HUES64 (cell line): ENCODE data around the gene FARS2.

Experiments used
- H3K27ac ChIP-seq: 2 replicates; pipeline ENCODE4 v1.7.0; 2013; ENCODE audit warnings: low read depth, low read length, inconsistent platforms
- H3K27me3 ChIP-seq: 2 replicates; pipeline ENCODE4 v1.6.1; 2013; ENCODE audit warnings: mild to moderate bottlenecking, low read length; ENCODE audit not compliant: insufficient read depth
- H3K36me3 ChIP-seq: 2 replicates; pipeline ENCODE4 v1.6.1; 2013; ENCODE audit warnings: mild to moderate bottlenecking, low read length; ENCODE audit not compliant: insufficient read depth
- H3K4me1 ChIP-seq: 2 replicates; pipeline ENCODE4 v1.6.1; 2013; ENCODE audit warnings: mild to moderate bottlenecking, low read length, moderate library complexity; ENCODE audit not compliant: insufficient read depth
- H3K4me3 ChIP-seq: 2 replicates; pipeline ENCODE4 v1.5.1; 2013; ENCODE audit warnings: mild to moderate bottlenecking, low read length, moderate library complexity
- H3K9ac ChIP-seq: 2 replicates; pipeline ENCODE4 v1.6.1; 2013; ENCODE audit warnings: mild to moderate bottlenecking, low read depth, low read length
- H3K9me3 ChIP-seq: 2 replicates; pipeline ENCODE4 v1.6.1; 2013; ENCODE audit warnings: low read depth, low read length; ENCODE audit not compliant: insufficient read depth
- WGBS: fragments of 150-250, 120-280 bp; methylation state at CpG from one replicate; pipeline ENCODE4 v1.1.7; 2013; ENCODE audit warnings: missing lambda C conversion rate; 5-methylcytosine and 5-hydroxymethylcytosine counted together

The FARS2 gene

GRCh38 chr6:5345324-5345723 is 84.0 kb downstream of the FARS2 start:
- no peak overlapping the region for H3K9ac ChIP-seq
- no peak overlapping the region for H3K27ac ChIP-seq
- no peaks in the 10 kb centered on the region for H3K4me1 ChIP-seq
- no peaks in the 10 kb centered on the region for H3K27me3 ChIP-seq
- 95% methylated on average over 6 of the region's 6 CpGs for WGBS
- H3K9me3 ChIP-seq: no peaks in the 10 kb centered on the region
- H3K4me3 ChIP-seq: no peak overlapping the region
- H3K36me3 ChIP-seq: no peaks in the 10 kb centered on the region

GRCh38 chr6:5351552-5352210 is 90.4 kb downstream of the FARS2 start:
- no peak overlapping the region for H3K9ac ChIP-seq
- H3K4me1 ChIP-seq: 0 out of 2 replicates have a peak, but pooled peaks cover 5% of the 10 kb centered on the region
- 95% methylated on average over 3 of the region's 6 CpGs for WGBS
- H3K4me3 ChIP-seq: no peak overlapping the region
- no peak overlapping the region for H3K27ac ChIP-seq
- no peaks in the 10 kb centered on the region for H3K9me3 ChIP-seq
- H3K27me3 ChIP-seq: no peaks in the 10 kb centered on the region
- H3K36me3 ChIP-seq: no peaks in the 10 kb centered on the region

GRCh38 chr6:5353971-5354370 is 92.7 kb downstream of the FARS2 start:
- H3K4me1 ChIP-seq: 0 out of 2 replicates have a peak, but pooled peaks cover 5% of the 10 kb centered on the region
- no peaks in the 10 kb centered on the region for H3K36me3 ChIP-seq
- H3K27ac ChIP-seq: no peak overlapping the region
- H3K4me3 ChIP-seq: no peak overlapping the region
- H3K27me3 ChIP-seq: no peaks in the 10 kb centered on the region
- H3K9ac ChIP-seq: no peak overlapping the region
- H3K9me3 ChIP-seq: no peaks in the 10 kb centered on the region
- 100% methylated on average over 1 of the region's 1 CpG for WGBS

- H3K4me3 ChIP-seq: no peak overlapping the region
- no peaks in the 10 kb centered on the region for H3K36me3 ChIP-seq
- H3K4me1 ChIP-seq: no peaks in the 10 kb centered on the region
- H3K9ac ChIP-seq: no peak overlapping the region
- no peaks in the 10 kb centered on the region for H3K9me3 ChIP-seq
- WGBS: 94% methylated on average over 1 of the region's 1 CpG
- H3K27me3 ChIP-seq: no peaks in the 10 kb centered on the region
- H3K27ac ChIP-seq: no peak overlapping the region
Measured at GRCh38 chr6:5357486-5357885, 96.2 kb downstream of the FARS2 start.

GRCh38 chr6:5359417-5359816 is 98.1 kb downstream of the FARS2 start:
- no peak overlapping the region for H3K27ac ChIP-seq
- H3K9me3 ChIP-seq: no peaks in the 10 kb centered on the region
- WGBS: 100% methylated on average over 2 of the region's 2 CpGs
- H3K4me1 ChIP-seq: no peaks in the 10 kb centered on the region
- H3K27me3 ChIP-seq: no peaks in the 10 kb centered on the region
- H3K36me3 ChIP-seq: no peaks in the 10 kb centered on the region
- no peak overlapping the region for H3K4me3 ChIP-seq
- H3K9ac ChIP-seq: no peak overlapping the region

- 100% methylated on average over 2 of the region's 2 CpGs for WGBS
- no peaks in the 10 kb centered on the region for H3K27me3 ChIP-seq
- H3K9me3 ChIP-seq: no peaks in the 10 kb centered on the region
Measured at GRCh38 chr6:5361396-5361795, 100.1 kb downstream of the FARS2 start.

GRCh38 chr6:5365436-5366195 is 104.3 kb downstream of the FARS2 start:
- no peaks in the 10 kb centered on the region for H3K9me3 ChIP-seq
- 92% methylated on average over 3 of the region's 4 CpGs for WGBS

More at GRCh38 chr6:5361396-5361795, 100.1 kb downstream of the FARS2 start:
- Histone ChIP-seq H3K9ac (no peak overlapping the region), H3K4me3 (no peak overlapping the region), H3K27ac (no peak overlapping the region), H3K36me3 (no peaks in the 10 kb centered on the region), H3K4me1 (no peaks in the 10 kb centered on the region)

GRCh38 chr6:5366941-5367340 is 105.6 kb downstream of the FARS2 start:
- no peak overlapping the region for H3K9ac ChIP-seq
- no peaks in the 10 kb centered on the region for H3K27me3 ChIP-seq
- 98% methylated on average over 3 of the region's 3 CpGs for WGBS
- H3K9me3 ChIP-seq: no peaks in the 10 kb centered on the region
- 0 out of 2 replicates have a peak, but pooled peaks cover 2% of the 10 kb centered on the region for H3K36me3 ChIP-seq
- H3K4me1 ChIP-seq: no peaks in the 10 kb centered on the region
- H3K27ac ChIP-seq: no peak overlapping the region
- no peak overlapping the region for H3K4me3 ChIP-seq

More at GRCh38 chr6:5365436-5366195, 104.3 kb downstream of the FARS2 start:
- Histone ChIP-seq H3K27me3 (no peaks in the 10 kb centered on the region), H3K9ac (no peak overlapping the region), H3K4me3 (no peak overlapping the region), H3K36me3 (0 out of 2 replicates have a peak, but pooled peaks cover 2% of the 10 kb centered on the region), H3K27ac (no peak overlapping the region), H3K4me1 (no peaks in the 10 kb centered on the region)

GRCh38 chr6:5367510-5367909 is 106.2 kb downstream of the FARS2 start:
- WGBS: 75% methylated on average over 2 of the region's 2 CpGs
- no peaks in the 10 kb centered on the region for H3K4me1 ChIP-seq
- H3K27ac ChIP-seq: no peak overlapping the region
- H3K9ac ChIP-seq: no peak overlapping the region
- H3K4me3 ChIP-seq: no peak overlapping the region
- no peaks in the 10 kb centered on the region for H3K9me3 ChIP-seq
- 0 out of 2 replicates have a peak, but pooled peaks cover 2% of the 10 kb centered on the region for H3K36me3 ChIP-seq
- H3K27me3 ChIP-seq: no peaks in the 10 kb centered on the region

GRCh38 chr6:5373430-5373829 is 112.1 kb downstream of the FARS2 start:
- H3K9ac ChIP-seq: no peak overlapping the region
- 94% methylated on average over 2 of the region's 2 CpGs for WGBS
- no peak overlapping the region for H3K4me3 ChIP-seq
- H3K27me3 ChIP-seq: no peaks in the 10 kb centered on the region
- H3K4me1 ChIP-seq: peaks cover 12% of the 10 kb centered on the region; the same call in 1 of the 2 replicates
- no peak overlapping the region for H3K27ac ChIP-seq
- no peaks in the 10 kb centered on the region for H3K9me3 ChIP-seq
- 0 out of 2 replicates have a peak, but pooled peaks cover 2% of the 10 kb centered on the region for H3K36me3 ChIP-seq

GRCh38 chr6:5378331-5378730 is 117.0 kb downstream of the FARS2 start:
- Histone ChIP-seq H3K27ac (peak overlapping the region; percentile 56; the same call in 1 of the 2 replicates), H3K36me3 (no peaks in the 10 kb centered on the region), H3K9ac (no peak overlapping the region), H3K4me1 (peaks cover 20% of the 10 kb centered on the region; the same call in 1 of the 2 replicates), H3K4me3 (no peak overlapping the region), H3K9me3 (no peaks in the 10 kb centered on the region), H3K27me3 (no peaks in the 10 kb centered on the region)
- 26% methylated on average over 6 of the region's 6 CpGs for WGBS
